Activated T-cell treated with anti-CD3 and anti-CD28 coated beads, Interleukin-2, amount 50 U/mL, for 48 hours (primary cell): ENCODE data around the gene GOLGA3.
"Not testable (repeated sequence)": the region's sequence is repeated elsewhere in the genome, so short reads cannot be mapped to it uniquely, and the experiment has no call there.

ENCODE experiments used
- DNase-seq, 2 experiments: peaks; one replicate each; pipeline ENCODE4 v3.0.0-alpha.2; 2020

The GOLGA3 gene

DNA sequence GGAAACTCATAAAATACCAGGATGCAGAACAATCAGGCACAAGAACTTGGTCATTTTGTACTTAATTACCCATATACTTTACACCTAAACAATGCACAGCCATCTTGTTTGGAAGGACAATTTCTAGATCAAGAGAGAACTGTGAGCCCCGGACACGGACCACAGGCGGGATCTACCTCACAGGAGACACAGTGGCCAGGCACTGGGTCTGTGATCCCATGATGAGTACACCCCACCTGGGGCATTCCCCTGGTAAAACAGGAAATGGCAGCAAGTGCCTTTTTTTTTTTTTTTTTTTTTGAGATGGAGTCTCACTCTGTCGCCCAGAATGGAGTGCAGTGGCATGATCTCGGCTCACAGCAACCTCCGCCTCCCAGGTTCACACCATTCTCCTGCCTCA lies 15.2 kb downstream of the GOLGA3 start:
- DNase-seq: no peak

DNA sequence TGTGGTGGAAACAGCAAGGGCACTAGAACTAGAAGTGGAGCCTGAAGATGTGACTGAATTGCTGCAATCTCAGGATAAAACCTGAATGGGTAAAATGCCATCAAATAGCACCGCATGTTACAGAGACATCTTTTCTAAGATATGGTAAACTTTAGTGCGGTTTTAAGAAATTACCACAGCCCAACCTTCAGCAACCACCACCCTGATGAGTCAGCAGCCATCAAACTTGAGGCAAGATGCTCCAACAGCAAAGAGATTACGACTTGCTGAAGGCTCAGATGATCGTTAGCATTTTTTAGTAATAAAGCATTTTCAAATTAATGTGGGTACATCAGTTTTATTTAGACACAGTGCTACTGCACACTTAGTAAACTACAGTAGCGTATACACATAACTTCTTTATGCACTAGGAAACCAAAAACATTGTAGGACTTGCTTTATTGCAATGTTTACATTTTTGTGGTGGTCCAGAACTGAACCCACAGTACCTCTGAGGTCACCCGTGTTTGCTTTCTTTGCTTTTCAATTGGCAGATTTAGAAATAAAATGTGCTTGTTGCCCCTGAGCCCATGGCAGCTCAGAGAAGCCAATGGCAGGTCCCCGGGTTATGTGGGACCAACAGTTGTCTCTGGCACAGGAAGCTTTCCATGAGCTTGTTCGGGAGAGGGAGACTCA lies 15.9 kb downstream of the GOLGA3 start:
- DNase-seq: no peak

DNA sequence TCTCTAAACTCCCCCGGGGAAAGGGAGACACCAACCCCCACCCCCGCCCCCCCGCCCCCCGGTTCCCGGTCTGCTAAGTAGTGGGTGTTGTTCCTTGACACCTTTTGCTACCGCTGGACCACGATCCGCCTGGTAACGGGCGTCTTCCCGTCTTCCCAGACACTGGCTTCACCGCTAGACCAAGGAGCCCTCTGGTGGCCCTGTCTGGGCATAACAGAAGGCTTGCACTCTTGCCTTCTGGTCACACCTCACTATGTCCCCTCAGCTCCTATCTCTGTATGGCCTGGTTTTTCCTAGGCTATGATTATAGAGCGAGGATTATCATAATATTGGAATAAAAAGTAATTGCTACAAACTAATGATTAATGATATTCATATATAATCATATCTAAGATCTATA lies 19.3 kb downstream of the GOLGA3 start:
- DNase-seq: peak; percentile 44

DNA sequence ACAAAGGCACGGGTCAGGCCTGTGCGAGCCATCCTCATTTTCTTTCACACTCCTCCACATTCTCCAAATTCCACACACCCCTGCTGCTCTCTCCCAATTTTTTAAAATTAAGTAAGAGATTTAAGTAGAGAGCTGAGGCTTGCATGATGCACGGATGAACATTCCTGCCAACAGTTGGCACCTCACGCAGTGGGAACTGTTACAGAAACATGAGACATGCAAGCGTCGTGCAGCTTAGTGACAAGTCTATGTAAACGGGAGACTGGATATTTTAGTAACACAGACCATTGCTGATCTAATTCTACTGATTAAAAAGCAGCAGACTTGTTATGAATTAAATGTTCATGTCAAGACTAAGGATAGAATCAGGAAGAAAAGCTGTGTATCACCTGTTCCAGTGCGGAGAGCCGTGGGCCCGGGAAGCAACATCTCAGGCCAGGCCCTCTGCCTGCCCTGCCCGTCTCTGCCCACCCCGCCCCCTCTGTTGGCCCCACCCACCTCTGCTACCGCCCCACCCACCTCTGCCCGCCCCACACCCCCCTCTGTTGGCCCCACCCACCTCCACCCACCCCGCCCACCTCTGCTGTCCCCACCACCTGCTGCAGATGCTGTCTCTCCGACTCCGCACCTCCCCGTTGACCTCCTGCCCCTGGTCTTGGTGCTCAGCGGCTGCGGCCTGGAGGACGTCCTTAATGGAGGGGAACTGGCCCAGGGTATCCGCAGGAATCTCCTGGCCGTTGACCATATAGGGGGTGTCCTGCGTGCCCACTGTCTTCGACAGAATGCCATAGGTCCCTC lies 21.2 kb downstream of the GOLGA3 start:
- no peak for DNase-seq

DNA sequence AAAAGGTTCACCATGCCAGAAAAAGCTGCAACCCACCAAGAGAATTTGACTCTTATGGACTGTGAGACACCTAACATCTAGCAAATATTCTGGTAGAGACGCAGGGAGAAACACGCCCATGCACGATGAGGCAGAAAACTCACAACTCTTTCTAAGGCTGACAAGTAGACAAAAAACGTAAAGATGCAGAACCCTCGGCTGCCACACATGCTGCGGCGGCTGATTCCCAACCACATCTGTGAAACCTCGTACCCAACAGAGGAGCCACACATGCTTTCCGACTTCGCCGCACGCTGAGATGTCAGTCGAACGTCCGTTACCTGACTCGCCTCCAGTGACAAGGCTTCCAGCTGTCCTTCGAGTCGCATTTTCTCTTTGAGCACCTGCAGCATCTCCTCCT lies 21.8 kb downstream of the GOLGA3 start:
- DNase-seq: peak; percentile 59 to 68

DNA sequence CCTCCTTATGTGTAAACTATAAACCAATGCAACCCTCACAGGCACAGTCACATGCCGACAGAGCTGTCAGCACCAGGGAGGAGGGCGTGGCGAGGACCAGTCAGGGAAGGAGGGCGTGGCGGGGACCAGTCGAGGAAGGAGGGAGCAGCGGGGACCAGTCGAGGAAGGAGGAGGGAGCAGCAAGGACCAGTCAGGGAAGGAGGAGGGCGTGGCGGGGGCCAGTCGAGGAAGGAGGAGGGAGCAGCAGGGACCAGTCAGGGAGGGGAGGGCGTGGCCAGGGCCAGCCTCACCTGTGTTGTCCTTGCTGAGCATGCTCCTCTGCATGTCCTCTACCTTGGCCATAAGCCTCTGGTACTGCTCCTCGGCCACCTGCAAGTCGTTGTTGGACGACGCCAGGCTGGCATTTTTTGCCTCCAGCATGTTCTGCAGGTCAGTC lies 24.2 kb downstream of the GOLGA3 start:
- DNase-seq: no peak

DNA sequence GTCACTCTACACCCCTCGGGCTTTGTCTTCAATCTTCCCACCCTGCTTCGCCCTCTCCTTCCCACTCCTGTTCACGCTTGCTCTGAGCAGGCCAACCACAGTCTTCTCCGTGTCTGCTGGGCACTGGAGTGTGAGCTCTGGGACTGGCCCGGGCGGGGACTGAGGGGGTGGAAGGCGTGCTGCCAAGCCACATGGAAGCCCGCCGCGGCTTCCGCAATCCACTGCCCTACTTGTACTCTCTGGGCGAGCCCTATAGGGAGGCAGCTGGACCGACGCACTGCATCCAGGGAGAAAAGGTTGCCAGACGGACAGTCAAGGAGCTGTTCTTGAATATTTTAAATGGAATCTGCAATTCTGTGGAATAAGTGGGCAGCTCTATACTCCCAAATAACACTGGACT lies 24.8 kb downstream of the GOLGA3 start:
- no peak for DNase-seq

DNA sequence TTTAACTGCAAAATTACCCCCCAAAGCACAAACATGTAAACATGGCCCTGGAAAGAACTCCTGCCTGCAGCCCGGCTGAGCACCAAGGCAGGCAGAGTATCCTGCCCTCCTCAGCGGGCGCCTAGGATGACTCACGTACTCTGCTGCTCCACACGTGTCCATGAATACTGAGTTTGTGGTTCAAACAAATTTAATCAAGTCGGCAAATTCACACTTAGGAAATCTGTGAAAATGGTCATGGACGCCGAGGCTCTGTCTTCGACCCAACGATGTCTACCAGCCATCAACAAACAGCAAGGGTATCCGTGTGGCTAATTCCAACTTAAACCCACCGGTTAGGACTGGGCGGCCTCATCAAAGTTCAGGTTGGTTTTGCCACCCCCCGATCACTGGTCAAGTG lies 25.5 kb downstream of the GOLGA3 start:
- no peak for DNase-seq

DNA sequence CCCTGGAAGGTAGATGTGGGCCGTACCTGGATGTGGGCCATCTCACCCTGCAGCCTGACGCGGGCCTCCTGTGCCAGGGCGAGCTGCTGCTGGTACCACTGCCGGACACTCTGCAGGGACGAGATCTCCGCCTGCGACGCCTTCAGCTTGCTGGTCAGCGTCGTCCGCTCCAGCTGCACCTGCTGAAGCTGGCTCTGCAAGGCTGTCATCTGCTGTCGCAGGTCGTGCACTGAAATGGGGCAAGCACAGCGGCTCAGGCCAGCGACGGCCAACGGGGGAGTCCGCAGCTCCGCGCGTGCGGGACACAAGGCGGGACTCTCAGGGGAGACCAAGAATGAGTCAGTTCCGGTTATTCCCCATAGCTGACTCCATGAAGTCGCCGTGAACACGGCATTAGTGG lies 26.9 kb downstream of the GOLGA3 start:
- DNase-seq: no peak

DNA sequence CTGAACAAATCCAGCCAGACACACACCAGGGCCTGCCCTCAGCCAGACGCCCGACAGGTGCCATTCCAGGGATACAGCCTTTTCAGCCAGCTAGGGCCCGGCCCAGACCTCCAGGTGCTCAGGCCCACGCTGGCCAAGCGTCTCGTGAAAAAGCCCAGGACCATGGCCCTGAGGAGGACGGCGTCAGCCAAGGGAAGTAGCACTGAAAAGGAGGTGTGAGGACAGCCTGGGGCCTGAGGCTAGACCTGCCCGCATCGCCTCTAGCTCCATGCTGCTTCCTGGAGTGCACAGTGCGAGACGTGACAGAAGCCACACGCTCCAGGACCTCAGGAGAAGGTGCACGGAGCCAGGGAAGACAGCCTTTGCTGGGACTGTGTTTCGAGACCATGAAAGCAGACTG lies 29.8 kb downstream of the GOLGA3 start:
- no peak for DNase-seq

DNA sequence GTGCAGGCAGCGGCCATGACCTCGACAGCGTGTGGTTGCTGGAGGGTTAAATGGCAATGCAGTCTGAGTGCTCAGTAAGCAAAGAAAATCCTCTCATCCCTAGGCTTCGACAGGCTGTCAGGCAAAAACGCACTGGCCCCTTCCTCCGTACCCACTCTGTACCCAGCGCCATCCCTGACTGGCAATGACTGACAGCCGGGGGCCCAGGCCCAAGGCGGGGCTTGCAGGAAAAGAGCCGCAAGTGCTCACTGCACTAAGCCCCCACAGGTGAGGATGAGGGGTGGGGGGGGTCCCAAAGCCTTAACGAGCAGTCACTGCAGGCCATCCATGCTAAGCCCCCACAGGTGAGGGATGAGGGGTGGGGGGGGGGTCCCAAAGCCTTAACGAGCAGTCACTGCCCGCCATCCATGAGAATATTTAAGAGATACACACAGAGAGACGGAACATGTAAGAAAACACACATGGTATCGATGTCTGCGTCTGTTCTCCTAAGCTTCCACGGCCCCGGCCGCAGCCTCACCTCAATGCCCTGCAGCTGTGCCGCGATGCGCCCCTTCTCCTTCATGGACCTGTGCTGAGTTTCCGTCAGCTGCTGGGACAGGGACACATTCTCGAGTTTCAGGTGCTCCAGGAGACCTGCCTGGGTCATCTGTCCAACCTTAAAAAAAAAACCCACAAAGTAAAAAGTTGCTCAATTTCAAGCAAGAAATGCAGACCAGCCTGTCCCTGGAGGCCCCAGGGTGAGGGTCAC lies 30.7 kb downstream of the GOLGA3 start:
- no peak for DNase-seq

DNA sequence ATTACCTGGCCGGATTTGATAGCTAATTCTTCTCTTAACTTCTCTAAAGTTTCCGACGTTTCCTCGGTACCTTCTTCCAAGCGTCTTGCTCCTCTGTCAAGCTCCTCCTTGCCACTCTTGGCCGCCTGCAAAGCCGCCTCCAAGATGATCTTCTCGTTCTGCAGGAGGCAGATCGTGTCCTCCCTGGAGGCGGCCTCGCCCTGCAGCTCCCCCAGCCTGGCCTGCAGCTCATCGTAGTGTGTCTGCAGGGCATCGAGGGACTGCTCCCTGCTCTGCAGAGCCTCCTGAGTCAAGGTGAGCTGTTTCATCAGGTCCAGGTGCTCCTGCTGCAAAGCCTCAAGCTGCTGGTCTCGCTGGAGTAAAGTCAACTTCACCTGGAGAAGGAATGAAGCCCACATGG lies 32.8 kb downstream of the GOLGA3 start:
- no peak for DNase-seq

DNA sequence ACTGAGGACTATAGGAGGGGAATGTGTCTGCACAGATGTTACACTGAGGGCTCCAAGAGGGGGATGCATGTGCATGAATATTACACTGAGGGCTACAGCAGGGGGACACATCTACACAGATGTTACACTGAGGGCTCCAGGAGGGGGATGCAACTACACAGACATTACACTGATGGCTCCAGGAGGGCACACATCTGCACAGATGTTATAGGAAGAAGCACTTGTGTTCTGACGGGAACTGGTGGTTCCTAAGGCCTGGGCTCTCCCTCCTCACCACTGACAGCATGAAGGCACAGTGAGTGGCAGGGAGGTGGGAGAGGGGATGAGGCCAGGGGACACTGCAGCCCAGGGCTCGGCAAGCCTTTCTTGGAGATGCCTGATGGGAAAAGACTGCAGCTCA lies 36.7 kb downstream of the GOLGA3 start:
- not testable (repeated sequence) for DNase-seq

DNA sequence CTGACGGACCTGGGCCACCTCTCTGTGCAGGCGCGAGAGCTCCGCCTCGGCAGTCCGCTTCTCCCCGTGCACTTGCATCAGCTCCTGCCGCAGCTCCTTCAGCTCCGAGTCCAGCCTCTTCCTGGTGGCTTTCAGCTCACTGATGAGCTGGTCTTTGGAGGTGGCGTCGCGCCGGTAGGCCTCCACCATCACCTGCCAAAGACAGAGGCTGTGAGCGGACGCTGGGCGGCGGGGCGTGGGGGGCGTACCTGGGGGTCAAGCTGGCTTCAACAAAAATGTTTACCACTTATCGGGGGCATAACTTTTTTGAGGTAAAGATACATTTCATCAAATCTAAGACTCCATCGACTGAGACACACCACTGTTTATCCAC lies 39.6 kb downstream of the GOLGA3 start:
- DNase-seq: no peak

DNA sequence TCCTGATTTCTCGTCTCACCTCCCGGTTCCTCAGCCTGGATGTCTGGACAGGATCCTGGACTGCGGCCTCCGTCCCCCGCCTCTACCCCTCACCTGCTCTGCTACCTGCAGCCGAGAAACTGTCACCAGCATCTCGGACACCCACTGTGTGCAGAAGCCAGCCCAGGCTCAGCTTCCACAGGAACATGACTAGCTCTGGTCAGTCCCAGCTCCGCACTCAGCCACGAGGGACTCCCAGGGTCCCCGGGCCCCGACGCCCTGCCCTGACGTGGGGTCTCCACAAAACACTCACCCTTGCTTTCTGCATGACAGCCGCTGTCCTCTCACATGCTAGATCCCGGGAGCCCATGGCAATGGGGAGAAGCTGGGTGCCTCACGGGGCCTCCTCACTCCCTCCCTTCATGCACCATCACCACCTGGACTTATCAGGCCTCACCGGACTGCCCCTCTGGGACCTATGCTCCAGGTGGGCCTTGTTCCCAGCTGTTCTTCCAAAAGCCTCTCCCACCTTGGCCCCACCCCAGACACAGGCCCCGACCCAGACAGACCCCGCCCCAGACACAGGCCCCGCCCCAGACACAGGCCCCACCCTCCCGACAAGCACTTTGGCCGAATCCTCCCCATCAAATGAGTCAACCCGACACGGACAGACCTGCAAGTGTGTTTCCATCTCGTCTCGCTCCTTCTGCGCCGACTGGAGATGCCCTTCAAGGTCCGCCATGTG lies 40.1 kb downstream of the GOLGA3 start:
- peak in 1 of 2 experiments; percentile 32 for DNase-seq

DNA sequence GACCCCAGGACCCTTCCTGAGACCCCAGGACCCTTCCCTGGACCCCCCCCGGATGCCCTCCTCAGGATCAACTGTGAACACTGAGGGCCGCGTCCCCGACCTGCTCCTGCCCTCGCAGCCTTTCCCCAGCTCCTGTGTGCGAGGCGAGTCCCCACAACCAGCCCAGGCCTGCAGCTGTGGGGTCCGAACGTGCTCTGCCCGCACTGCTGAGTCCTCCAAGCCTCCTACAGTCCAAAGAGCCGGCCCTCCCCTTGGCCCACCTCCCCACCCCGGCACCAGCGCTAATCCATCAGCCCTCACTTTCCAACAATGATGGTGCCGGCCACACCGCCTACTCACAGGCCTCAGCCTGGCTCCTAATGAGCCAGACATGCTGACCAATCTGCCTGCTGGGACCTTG lies 40.8 kb downstream of the GOLGA3 start:
- DNase-seq: no peak

DNA sequence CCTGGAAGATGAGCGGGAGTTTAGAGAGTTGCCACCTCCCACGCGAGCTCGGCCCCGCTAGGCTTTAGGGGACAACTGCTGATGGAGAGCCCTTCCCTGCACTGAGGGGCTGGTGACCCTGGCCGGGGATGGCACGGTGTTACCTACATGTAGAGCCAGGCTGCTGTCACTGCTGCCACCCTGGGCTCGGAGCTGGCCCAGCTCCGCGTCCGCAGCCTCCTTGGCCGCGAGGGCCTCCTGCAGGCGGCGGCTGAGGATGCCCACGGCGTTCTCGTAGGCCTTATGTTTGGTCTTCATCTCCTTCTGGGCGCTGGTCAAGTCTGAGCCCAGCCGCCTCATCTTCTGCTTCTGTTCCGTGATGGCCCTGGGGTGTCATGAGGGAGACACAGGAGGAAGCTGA lies 42.5 kb downstream of the GOLGA3 start:
- no peak for DNase-seq

DNA sequence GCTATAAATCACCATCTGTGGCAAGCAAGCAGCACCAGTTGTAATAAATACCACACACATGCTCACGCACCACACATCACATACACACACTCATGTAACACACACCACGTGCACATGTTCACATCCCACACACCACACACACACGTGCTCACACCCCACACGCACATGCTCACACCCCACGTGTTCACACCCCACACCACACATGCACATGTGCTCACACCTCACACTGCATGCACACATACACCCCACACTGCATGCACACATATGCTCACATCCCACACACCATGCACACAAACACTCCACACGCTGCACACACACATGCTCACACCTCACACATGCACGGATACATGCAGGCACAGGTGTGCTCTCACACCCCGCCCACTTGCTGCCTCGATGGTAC lies 44.1 kb downstream of the GOLGA3 start:
- DNase-seq: no peak

DNA sequence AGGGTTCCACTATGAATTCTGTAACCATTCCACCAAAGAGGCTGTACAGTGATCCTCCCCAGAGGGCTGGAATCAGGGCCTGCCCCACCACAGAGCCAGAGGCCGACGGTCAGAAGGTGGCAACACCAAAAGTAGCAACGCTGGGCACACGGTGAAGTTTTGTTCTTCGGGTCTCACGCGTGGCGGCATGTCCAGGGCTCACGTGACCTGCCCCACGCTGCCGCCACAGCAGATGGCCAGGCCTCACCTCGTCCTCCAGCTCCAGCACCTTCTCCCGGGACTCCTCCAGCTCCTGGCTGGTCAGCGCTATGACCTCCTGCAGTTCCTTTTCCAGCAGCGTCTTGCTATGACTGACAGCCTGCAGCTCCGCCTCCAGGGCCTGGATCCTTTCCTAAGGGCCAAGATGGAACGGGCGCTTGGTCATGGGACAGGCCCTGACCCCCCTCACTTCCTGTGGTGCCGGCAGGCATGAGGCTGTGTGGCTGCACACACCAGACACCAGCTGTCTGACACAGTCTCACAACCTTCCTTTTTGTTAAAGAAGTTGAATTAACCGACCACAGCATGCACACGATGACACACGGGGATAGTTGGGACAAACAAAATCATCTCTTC lies 44.6 kb downstream of the GOLGA3 start:
- DNase-seq: no peak

DNA sequence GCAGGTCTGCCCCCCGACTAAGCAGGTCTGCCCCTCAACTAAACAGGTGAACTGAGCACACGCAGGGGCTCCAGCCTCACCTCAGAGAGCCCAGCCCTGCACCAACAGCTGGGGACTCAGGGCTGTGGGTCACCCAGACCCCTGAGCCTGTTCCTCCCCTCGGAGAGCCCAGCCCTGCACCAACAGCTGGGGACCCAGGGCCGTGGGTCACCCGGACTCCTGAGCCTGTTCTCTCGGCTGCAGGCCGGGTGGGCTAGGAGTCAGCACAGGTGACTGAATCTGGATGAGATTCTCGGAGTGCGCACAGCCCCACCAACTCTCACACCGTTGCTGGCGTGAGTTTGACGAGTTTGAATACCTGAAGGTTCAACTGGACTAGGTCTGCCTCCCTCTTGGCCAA lies 46.7 kb downstream of the GOLGA3 start:
- DNase-seq: no peak

DNA sequence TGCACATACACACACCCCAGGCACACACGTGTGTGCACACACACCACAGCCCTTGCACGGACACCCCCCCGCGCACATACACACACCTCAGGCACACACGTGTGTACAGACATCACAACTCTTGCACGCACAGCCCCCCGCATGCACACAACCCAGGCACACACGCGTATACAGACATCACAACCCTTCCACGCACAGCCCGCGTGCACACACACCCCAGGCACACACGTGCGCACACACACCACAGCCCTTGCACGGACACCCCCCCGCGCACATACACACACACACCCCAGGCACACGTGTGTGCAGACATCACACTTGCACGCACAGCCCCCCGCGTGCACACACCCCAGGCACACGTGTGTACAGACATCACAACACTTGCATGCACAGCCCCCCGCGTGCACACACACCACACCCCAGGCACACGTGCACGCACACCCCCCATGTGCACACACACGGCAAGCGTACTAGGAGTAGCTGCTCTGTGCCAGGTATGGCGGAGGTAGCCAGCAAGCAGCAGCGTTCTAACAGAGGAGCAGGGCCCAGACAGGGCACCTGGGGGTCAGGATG lies 48.8 kb downstream of the GOLGA3 start:
- no peak for DNase-seq

DNA sequence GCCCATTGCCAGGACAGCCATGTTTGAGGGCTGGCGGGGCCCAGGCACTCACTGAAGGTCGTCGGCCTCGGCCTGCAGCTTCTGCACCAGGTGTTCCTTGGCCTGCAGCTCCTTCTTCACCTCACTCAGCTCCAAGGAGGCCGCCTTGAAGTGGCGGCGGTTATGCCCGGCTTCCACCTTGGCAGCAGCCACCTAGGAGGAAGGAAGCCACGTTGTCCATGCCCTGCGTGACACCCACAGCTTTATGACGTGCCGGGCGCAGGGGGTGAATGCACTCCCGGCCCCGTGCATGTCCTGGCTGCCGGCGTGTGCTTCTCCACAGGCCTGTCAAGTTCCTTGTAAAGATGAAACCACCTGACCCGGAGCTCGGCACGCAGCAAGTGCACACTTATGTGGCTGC lies 51.1 kb downstream of the GOLGA3 start:
- no peak for DNase-seq
